A549 (cell line): ENCODE measurements around the gene KATNBL1. TPM values are rescaled to one million over a fixed set of nuclear protein-coding genes. Genes with fewer than 3 reads are reported as not detected.
"Not testable (repeated sequence)": the region's sequence is repeated elsewhere in the genome, so short reads cannot be mapped to it uniquely, and the experiment has no call there.

Experiments used
- ATAC-seq, 2 experiments: fragments of 200-7000 bp in 1 of 2; fragments of >200 bp in 1 of 2; cut with Nextera tagmentation in 1 of 2; cut with Tn5 transposase in 1 of 2; 3 replicates each; pipeline versions ENCODE4 v1.8.0 to v1.9.1; 2018 to 2020; ENCODE audit warnings: mild to moderate bottlenecking in 1 of 2, moderate library complexity in 1 of 2
- CTCF ChIA-PET: fragments of 300-600 bp; sonication (Branson Sonifier 250); formaldehyde crosslinking; extraction: SDS; loops from one replicate; lab custom pipeline; 2021; ENCODE audit warnings: antibody characterized with exemption, inconsistent platforms; lab: Yijun Ruan, JAX
- POLR2A ChIA-PET: fragments of 350-600 bp; formaldehyde crosslinking; extraction: SDS; loops from one replicate; lab custom pipeline; 2021; ENCODE audit warnings: antibody characterized with exemption, inconsistent platforms; lab: Yijun Ruan, JAX
- DNase-seq, 2 experiments: peaks; one replicate each; pipeline versions ENCODE4 v3.0.0 to v3.0.0-alpha.2; 2011 to 2016; ENCODE audit warnings: low read depth in 1 of 2, low spot score in 1 of 2
- FAIRE-seq: peaks from 2 replicates; lab custom pipeline; 2011; peaks lifted over from hg19 to GRCh38; lab: Jason Lieb, UNC
- H3K27ac ChIP-seq, 2 experiments: fragments of >200 bp; sonication (Bioruptor Twin); formaldehyde crosslinking; 3 replicates each; pipeline ENCODE4 v1.5.1; 2016 to 2017
- H3K4me1 ChIP-seq: fragments of >200 bp; sonication (Bioruptor Twin); formaldehyde crosslinking; 3 replicates; pipeline ENCODE4 v1.6.1; 2016
- H3K4me2 ChIP-seq: fragments of >200 bp; sonication (Bioruptor Twin); formaldehyde crosslinking; 3 replicates; pipeline ENCODE4 v1.6.1; 2016
- H3K4me3 ChIP-seq: fragments of >200 bp; sonication (Bioruptor Twin); formaldehyde crosslinking; 3 replicates; pipeline ENCODE4 v1.5.1; 2016
- H3K9me3 ChIP-seq: fragments of >200 bp; sonication (Bioruptor Twin); formaldehyde crosslinking; 3 replicates; pipeline ENCODE4 v1.6.1; 2016
- CBX2 ChIP-seq: fragments of 200-600 bp; sonication (generic); IDR thresholded peaks from 2 replicates; pipeline ENCODE4 v1.6.1; 2016; ENCODE audit warnings: low read depth, mild to moderate bottlenecking, borderline replicate concordance
- CEBPB ChIP-seq, 2 experiments: fragments of >200 bp in 1 of 2; sonication (Bioruptor Twin) in 1 of 2; formaldehyde crosslinking in 1 of 2; IDR thresholded peaks; 2 replicates each; pipeline ENCODE4 v1.6.1; 2012 to 2016
- EHMT2 ChIP-seq: fragments of 200-600 bp; sonication (generic); IDR thresholded peaks from 2 replicates; pipeline ENCODE4 v1.6.1; 2016; ENCODE audit warnings: antibody characterized with exemption, low read depth, mild to moderate bottlenecking, moderate library complexity
- FOSL2 ChIP-seq, 2 experiments: fragments of 450-650 bp in 1 of 2; fragments of >200 bp in 1 of 2; sonication (Bioruptor Twin) in 1 of 2; formaldehyde crosslinking; IDR thresholded peaks; 2 replicates each; pipeline versions ENCODE4 v1.5.0 to v1.6.1; 2016 to 2020; ENCODE audit warnings: mild to moderate bottlenecking in 1 of 2, moderate library complexity in 1 of 2
- FOXS1 ChIP-seq: fragments of 250-450 bp; sonication (Bioruptor Pico); IDR thresholded peaks from 2 replicates; pipeline ENCODE4 v1.5.0; 2020; ENCODE audit warnings: mild to moderate bottlenecking, moderate library complexity
- GATA3 ChIP-seq: IDR thresholded peaks from 2 replicates; pipeline ENCODE4 v1.6.1; 2012; ENCODE audit warnings: borderline replicate concordance
- HDAC2 ChIP-seq: fragments of 200-600 bp; sonication (generic); IDR thresholded peaks from 2 replicates; pipeline ENCODE4 v1.6.1; 2016
- JUNB ChIP-seq: fragments of >200 bp; sonication (Bioruptor Twin); formaldehyde crosslinking; IDR thresholded peaks from 2 replicates; pipeline ENCODE4 v1.6.1; 2016
- MYC ChIP-seq: IDR thresholded peaks from 2 replicates; pipeline ENCODE4 v1.6.1; 2012; ENCODE audit warnings: mild to moderate bottlenecking, inconsistent platforms, low read length, improper control_type of control experiment, borderline replicate concordance
- PHF8 ChIP-seq: fragments of 200-600 bp; sonication (generic); IDR thresholded peaks from 2 replicates; pipeline ENCODE4 v1.6.1; 2016; ENCODE audit warnings: low read depth, mild to moderate bottlenecking, antibody characterized with exemption, moderate library complexity, borderline replicate concordance
- POLR2A ChIP-seq: IDR thresholded peaks from 2 replicates; pipeline ENCODE4 v1.6.1; 2012; ENCODE audit warnings: mild to moderate bottlenecking, low read length
- POLR2AphosphoS2 ChIP-seq: conservative IDR thresholded peaks from 2 replicates; pipeline ENCODE4 v1.6.1; 2012; ENCODE audit warnings: low read length, improper control_type of control experiment, inconsistent platforms
- RFX5 ChIP-seq: fragments of 450-650 bp; IDR thresholded peaks from 2 replicates; pipeline ENCODE4 v1.7.1; 2014; ENCODE audit warnings: antibody characterized with exemption, mild to moderate bottlenecking, moderate library complexity
- SMC3 ChIP-seq: fragments of >200 bp; sonication (Bioruptor Twin); formaldehyde crosslinking; IDR thresholded peaks from 3 replicates; pipeline ENCODE4 v1.6.1; 2018; ENCODE audit warnings: inconsistent platforms
- SREBF2 ChIP-seq: fragments of 450-650 bp; IDR thresholded peaks from 2 replicates; pipeline ENCODE4 v1.6.1; 2014; ENCODE audit warnings: mild to moderate bottlenecking, moderate library complexity
- TP53 ChIP-seq: fragments of 250-450 bp; sonication (Bioruptor Pico); IDR thresholded peaks from 2 replicates; pipeline ENCODE4 v1.5.0; 2021; ENCODE audit warnings: mild to moderate bottlenecking, moderate library complexity
- ZFP36 ChIP-seq: fragments of 450-650 bp; IDR thresholded peaks from 2 replicates; pipeline ENCODE4 v1.6.1; 2014; ENCODE audit warnings: borderline replicate concordance; ENCODE audit not compliant: partially characterized antibody
- ZNF302 ChIP-seq: fragments of 250-450 bp; sonication (Bioruptor Pico); IDR thresholded peaks from 2 replicates; pipeline ENCODE4 v1.9.0; 2021; ENCODE audit warnings: inconsistent platforms, mild to moderate bottlenecking, moderate library complexity
- WGBS: methylation state at CpG from one replicate; pipeline ENCODE4 v1.1.6; 2017; ENCODE audit errors: missing lambda C conversion rate; 5-methylcytosine and 5-hydroxymethylcytosine counted together
- polyA plus RNA-seq, 4 experiments: library from polyadenylated mRNA; depleted of rRNA in 3 of 4; stranded (reverse); fragments of >200 nt; fragmentation: RNase III in 1 of 4; extraction: RNeasy Plus Mini Kit Qiagen cat#74134 plus additional on column Dnase treatment in 1 of 4; gene quantifications; 2 replicates in 3 of 4; 3 replicates in 1 of 4; pipeline ENCODE4 v1.2.3, GENCODE V29; 2011 to 2017
- TF ChIP-seq, protein P1 (sequence below): fragments of >200 bp; sonication (Bioruptor Twin); formaldehyde crosslinking; IDR thresholded peaks from 2 replicates; pipeline ENCODE4 v1.6.1; 2016
- TF ChIP-seq, protein P2 (sequence below): fragments of 250-450 bp; sonication (Bioruptor Pico); IDR thresholded peaks from 2 replicates; pipeline ENCODE4 v1.5.0; 2020; ENCODE audit warnings: low read depth, mild to moderate bottlenecking, moderate library complexity
- TF ChIP-seq, protein P3 (sequence below): IDR thresholded peaks from 2 replicates; pipeline ENCODE4 v1.6.1; 2012
- TF ChIP-seq, protein P4 (sequence below): fragments of >200 bp; sonication (Bioruptor Twin); formaldehyde crosslinking; IDR thresholded peaks from 3 replicates; pipeline ENCODE4 v1.6.1; 2016
- TF ChIP-seq, protein P5 (sequence below): fragments of 150-350 bp; IDR thresholded peaks from 2 replicates; pipeline ENCODE4 v1.6.1; 2014; ENCODE audit warnings: low read depth, mild to moderate bottlenecking, low read length
- TF ChIP-seq, protein P6 (sequence below): fragments of 200-600 bp; sonication (generic); IDR thresholded peaks from 2 replicates; pipeline ENCODE4 v1.6.1; 2016; ENCODE audit warnings: antibody characterized with exemption, mild to moderate bottlenecking, moderate library complexity
- TF ChIP-seq, protein P7 (sequence below): IDR thresholded peaks from 2 replicates; pipeline ENCODE4 v1.6.1; 2012; ENCODE audit warnings: low read depth, borderline replicate concordance

The KATNBL1 gene
- polyA plus RNA-seq, 2 of the 4 experiments (the other 2 are of a cell fraction), result 35.2 to 75.8 TPM

DNA sequence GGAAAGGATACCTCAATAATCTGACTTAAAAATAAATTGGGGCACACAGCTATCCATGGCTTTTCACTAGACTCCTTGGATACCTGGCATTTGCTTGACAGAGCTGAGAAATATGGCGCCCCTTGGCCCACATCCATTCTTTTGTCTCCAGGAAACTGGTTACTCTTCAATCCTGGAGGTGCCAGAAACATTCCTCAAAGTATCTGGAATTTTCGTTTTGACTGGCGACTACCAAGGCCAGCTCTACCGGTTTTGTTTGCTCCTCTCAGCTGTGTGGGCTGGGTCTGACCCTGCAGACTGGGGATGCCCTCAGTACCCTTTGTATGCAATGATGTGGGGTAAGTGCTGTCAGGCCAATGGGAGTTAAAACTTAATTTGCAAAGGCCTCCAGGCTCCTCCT, 27.0 kb downstream of the KATNBL1 start:
- Histone ChIP-seq H3K4me3 (no peak overlapping the region), H3K4me1 (peaks cover 6% of the 10 kb centered on the region; the same call in 1 of the 3 replicates), H3K4me2 (no peak overlapping the region), H3K9me3 (no peaks in the 10 kb centered on the region), H3K27ac (no peak overlapping the region)
- ATAC-seq (no peak), DNase-seq (no peak), FAIRE-seq (no peak)
- TF ChIP-seq, protein P1, sequence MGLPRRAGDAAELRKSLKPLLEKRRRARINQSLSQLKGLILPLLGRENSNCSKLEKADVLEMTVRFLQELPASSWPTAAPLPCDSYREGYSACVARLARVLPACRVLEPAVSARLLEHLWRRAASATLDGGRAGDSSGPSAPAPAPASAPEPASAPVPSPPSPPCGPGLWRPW, result no peak
- TF ChIP-seq POLR2AphosphoS2 (no peak), EHMT2 (no peak), POLR2A (no peak), SREBF2 (no peak), RFX5 (no peak), PHF8 (no peak), TP53 (CRISPR knock-in tag) (no peak), SMC3 (no peak), ZFP36 (no peak), FOSL2 (IDR thresholded peaks at IDR 0.05) (no peak), FOSL2 (CRISPR knock-in tag; IDR thresholded peaks at IDR 0.05) (no peak), CEBPB (IDR thresholded peaks at IDR 0.05) (no peak)
- TF ChIP-seq, protein P2, sequence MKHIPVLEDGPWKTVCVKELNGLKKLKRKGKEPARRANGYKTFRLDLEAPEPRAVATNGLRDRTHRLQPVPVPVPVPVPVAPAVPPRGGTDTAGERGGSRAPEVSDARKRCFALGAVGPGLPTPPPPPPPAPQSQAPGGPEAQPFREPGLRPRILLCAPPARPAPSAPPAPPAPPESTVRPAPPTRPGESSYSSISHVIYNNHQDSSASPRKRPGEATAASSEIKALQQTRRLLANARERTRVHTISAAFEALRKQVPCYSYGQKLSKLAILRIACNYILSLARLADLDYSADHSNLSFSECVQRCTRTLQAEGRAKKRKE, result no peak
- TF ChIP-seq, protein P3, sequence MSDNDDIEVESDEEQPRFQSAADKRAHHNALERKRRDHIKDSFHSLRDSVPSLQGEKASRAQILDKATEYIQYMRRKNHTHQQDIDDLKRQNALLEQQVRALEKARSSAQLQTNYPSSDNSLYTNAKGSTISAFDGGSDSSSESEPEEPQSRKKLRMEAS, result no peak
- TF ChIP-seq, protein P4, sequence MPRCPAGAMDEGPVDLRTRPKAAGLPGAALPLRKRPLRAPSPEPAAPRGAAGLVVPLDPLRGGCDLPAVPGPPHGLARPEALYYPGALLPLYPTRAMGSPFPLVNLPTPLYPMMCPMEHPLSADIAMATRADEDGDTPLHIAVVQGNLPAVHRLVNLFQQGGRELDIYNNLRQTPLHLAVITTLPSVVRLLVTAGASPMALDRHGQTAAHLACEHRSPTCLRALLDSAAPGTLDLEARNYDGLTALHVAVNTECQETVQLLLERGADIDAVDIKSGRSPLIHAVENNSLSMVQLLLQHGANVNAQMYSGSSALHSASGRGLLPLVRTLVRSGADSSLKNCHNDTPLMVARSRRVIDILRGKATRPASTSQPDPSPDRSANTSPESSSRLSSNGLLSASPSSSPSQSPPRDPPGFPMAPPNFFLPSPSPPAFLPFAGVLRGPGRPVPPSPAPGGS, result no peak
- 69% methylated on average over 4 of the region's 4 CpGs for WGBS
- ChIA-PET CTCF (interaction anchor here (0.6 to 1.1 kb wide), 2 partner anchors 27 to 1079 kb away, joined by 3 read pairs; partner anchors contain the start of gene KATNBL1), POLR2A (no interaction called here)

DNA sequence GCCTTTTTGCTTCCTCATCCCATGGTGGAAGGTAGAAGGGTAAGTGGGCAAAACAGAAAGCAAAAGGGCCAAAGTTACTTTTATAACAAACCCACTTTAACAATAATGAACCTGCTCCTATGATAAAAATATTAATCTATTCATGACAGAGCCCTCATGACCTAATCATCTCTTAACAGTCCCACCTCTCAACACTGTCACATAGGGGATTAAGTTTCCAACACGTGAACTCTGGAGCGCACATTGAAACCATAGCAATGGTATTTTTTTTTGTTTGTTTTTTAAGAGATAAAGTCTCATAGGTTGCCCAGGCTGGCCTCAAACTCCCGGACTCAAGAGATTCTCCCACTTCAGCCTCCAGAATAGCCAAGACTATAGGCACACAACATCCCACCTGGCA, 30.7 kb downstream of the KATNBL1 start:
- ATAC-seq (no peak), FAIRE-seq (no peak), DNase-seq (no peak)
- WGBS, result over 99% methylated on average over 3 of the region's 3 CpGs
- peaks cover 22% of the 10 kb centered on the region; the same call in 2 of the 3 replicates for H3K9me3 ChIP-seq
- no peak overlapping the region for H3K4me3 ChIP-seq
- no peak overlapping the region for H3K27ac ChIP-seq
- TF ChIP-seq TP53 (CRISPR knock-in tag) (no peak), MYC (no peak), HDAC2 (no peak), ZNF302 (CRISPR knock-in tag) (no peak), GATA3 (no peak), FOXS1 (CRISPR knock-in tag) (no peak), SMC3 (no peak), JUNB (no peak), CBX2 (no peak), POLR2A (no peak)
- TF ChIP-seq, protein P5, sequence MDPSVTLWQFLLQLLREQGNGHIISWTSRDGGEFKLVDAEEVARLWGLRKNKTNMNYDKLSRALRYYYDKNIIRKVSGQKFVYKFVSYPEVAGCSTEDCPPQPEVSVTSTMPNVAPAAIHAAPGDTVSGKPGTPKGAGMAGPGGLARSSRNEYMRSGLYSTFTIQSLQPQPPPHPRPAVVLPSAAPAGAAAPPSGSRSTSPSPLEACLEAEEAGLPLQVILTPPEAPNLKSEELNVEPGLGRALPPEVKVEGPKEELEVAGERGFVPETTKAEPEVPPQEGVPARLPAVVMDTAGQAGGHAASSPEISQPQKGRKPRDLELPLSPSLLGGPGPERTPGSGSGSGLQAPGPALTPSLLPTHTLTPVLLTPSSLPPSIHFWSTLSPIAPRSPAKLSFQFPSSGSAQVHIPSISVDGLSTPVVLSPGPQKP, result no peak
- TF ChIP-seq, protein P6, sequence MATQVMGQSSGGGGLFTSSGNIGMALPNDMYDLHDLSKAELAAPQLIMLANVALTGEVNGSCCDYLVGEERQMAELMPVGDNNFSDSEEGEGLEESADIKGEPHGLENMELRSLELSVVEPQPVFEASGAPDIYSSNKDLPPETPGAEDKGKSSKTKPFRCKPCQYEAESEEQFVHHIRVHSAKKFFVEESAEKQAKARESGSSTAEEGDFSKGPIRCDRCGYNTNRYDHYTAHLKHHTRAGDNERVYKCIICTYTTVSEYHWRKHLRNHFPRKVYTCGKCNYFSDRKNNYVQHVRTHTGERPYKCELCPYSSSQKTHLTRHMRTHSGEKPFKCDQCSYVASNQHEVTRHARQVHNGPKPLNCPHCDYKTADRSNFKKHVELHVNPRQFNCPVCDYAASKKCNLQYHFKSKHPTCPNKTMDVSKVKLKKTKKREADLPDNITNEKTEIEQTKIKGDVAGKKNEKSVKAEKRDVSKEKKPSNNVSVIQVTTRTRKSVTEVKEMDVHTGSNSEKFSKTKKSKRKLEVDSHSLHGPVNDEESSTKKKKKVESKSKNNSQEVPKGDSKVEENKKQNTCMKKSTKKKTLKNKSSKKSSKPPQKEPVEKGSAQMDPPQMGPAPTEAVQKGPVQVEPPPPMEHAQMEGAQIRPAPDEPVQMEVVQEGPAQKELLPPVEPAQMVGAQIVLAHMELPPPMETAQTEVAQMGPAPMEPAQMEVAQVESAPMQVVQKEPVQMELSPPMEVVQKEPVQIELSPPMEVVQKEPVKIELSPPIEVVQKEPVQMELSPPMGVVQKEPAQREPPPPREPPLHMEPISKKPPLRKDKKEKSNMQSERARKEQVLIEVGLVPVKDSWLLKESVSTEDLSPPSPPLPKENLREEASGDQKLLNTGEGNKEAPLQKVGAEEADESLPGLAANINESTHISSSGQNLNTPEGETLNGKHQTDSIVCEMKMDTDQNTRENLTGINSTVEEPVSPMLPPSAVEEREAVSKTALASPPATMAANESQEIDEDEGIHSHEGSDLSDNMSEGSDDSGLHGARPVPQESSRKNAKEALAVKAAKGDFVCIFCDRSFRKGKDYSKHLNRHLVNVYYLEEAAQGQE, result no peak
- TF ChIP-seq, protein P7, sequence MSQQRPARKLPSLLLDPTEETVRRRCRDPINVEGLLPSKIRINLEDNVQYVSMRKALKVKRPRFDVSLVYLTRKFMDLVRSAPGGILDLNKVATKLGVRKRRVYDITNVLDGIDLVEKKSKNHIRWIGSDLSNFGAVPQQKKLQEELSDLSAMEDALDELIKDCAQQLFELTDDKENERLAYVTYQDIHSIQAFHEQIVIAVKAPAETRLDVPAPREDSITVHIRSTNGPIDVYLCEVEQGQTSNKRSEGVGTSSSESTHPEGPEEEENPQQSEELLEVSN, result no peak
- TF ChIP-seq, protein P2, result no peak
- no peak overlapping the region for H3K4me2 ChIP-seq
- peaks cover 6% of the 10 kb centered on the region; the same call in 1 of the 3 replicates for H3K4me1 ChIP-seq
- CTCF ChIA-PET, result no interaction called here
- POLR2A ChIA-PET, result no interaction called here

DNA sequence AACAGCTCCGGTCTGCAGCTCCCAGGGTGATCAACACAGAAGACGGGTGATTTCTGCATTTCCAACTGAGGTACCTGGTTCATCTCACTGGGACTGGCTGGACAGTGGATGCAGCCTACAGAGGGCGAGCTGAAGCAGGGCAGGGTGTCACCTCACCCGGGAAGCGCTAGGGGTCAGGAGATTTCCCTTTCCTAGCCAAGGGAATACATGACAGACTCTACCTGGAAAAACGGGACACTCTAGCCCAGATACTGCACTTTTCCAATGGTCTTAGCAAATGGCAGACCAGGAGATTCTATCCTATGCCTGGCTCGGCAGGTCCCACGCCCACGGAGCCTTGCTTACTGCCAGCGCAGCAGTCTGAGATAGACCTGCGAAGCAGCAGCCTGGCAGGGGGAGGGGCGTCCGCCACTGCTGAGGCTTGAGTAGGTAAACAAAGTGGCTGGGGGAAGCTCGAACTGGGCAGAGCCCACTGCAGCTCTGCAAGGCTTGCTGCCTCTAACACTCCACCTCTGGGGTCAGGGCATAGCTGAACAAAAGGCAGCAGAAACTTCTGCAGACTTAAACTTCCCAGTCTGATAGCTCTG, 43.8 kb downstream of the KATNBL1 start:
- peaks cover 30% of the 10 kb centered on the region for H3K9me3 ChIP-seq
- H3K27ac ChIP-seq, H3K4me2 ChIP-seq, ATAC-seq, H3K4me1 ChIP-seq, POLR2A ChIA-PET, H3K4me3 ChIP-seq, DNase-seq, FAIRE-seq: not testable (repeated sequence)
- CTCF ChIA-PET, result interaction anchor here (1.0 to 1.8 kb wide), 5 partner anchors 12 to 103 kb away, joined by 3 to 4 read pairs (median 4); partner anchors contain the start of gene KATNBL1
- 92% methylated on average over 14 of the region's 14 CpGs for WGBS
